ENCODE data around the gene TUBA1C. TPM values are rescaled to one million over a fixed set of nuclear protein-coding genes. Genes with fewer than 3 reads are reported as not detected.

Gene TUBA1C
- total RNA-seq, 1 donor from 2014 or later = 86.2 TPM

Other genes starting within 250 kb of the TUBA1C start
- gene PRKAG1, start 246.3 kb upstream of the TUBA1C start, total RNA-seq = 93.8 TPM
- 33.5 TPM for gene KMT2D, start 204.3 kb upstream of the TUBA1C start, total RNA-seq
- gene RHEBL1, start 195.1 kb upstream of the TUBA1C start, total RNA-seq = 0.41 TPM
- 0.87 TPM for gene DHH, start 170.3 kb upstream of the TUBA1C start, total RNA-seq
- gene LMBR1L, start 154.2 kb upstream of the TUBA1C start, total RNA-seq = 26.3 TPM
- gene TUBA1B, start 133.7 kb upstream of the TUBA1C start, total RNA-seq = 510 TPM
- 135 TPM for gene TUBA1A, start 76.0 kb upstream of the TUBA1C start, total RNA-seq
- 0.57 TPM for gene PRPH, start 30.1 kb downstream of the TUBA1C start, total RNA-seq
- gene TROAP, start 58.2 kb downstream of the TUBA1C start, total RNA-seq = 0.97 TPM
- gene C1QL4, start 72.1 kb downstream of the TUBA1C start, total RNA-seq = not detected
- not detected for gene DNAJC22, start 81.8 kb downstream of the TUBA1C start, total RNA-seq
- gene SPATS2, start 102.4 kb downstream of the TUBA1C start, total RNA-seq = 6.4 TPM